Measurements from ENCODE around the gene CRYBA4. TPM values are rescaled to one million over a fixed set of nuclear protein-coding genes. Genes with fewer than 3 reads are reported as not detected.

Gene CRYBA4
- total and polyA plus RNA-seq, 3 experiments from 2014 or later: not detected

DNA sequence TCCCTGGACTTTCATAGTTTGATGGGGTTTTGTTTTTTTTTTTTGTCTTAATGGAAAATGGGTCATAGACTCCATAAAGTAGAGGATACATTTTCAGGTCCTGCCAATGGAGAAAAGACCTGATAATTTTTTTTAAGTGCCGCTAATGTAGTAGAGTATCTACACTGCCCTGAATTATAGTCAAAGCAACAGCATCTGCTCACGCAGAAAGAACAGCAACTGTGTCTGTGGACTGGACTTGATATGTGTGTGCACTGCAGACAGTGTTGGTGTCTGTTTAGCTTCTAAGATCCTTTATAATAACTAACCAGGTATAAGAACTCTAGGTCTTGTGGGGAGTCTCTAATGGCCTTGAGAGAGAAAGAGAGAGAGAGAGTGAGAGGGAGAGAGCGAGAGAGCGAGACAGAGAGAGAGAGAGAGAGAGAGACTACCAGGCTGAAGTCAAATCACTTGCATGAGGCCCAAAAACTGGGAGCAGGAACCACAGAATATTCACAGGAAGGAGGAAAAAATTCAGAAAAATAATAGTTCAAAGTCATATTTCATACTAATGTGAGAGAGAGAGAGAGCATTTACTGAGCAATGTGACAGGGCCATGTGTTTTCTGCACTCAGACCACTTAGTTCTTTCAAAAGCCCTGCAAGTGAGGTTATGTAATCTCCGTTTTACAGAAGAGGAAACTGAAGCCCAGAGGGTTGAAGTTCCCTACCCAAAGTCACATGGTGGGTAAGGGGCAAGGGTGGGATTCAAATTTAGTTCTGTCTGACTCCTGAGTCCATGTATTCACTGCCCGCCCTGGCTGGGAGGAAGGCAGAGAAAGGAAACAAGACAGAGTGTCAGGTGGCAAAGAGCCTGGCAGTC is 27.0 kb downstream of the CRYBA4 start:
- peak overlapping the region; percentile 20 to 93 (median 76) for H3K27ac Mint-ChIP-seq
- peaks cover 44% of the 10 kb centered on the region for H3K4me1 ChIP-seq (ENCODE audit: insufficient read depth, low read length)
- peak overlapping the region; percentile 24 to 90 (median 57) for H3K4me3 Mint-ChIP-seq
- peaks cover 54 to 71% (median 67%) of the 10 kb centered on the region in 3 donors for H3K4me1 Mint-ChIP-seq
- H3K4me3 ChIP-seq (ENCODE audit: low read length): no peak overlapping the region
- DNase-seq: peak in 2 of 5 donors; percentile 21 to 24
- H3K27ac ChIP-seq (ENCODE audit: low read depth, low read length): no peak overlapping the region
- H3K9me3 ChIP-seq (ENCODE audit: low read length): no peaks in the 10 kb centered on the region
- POLR2A ChIA-PET: no interaction called here
- no peaks in the 10 kb centered on the region for H3K36me3 ChIP-seq (ENCODE audit: insufficient read depth, low read length)
- CTCF ChIA-PET: interaction anchor here (1.7 kb wide), 1 partner anchor 57 kb away, joined by 5 read pairs; no protein-coding TSS in a partner anchor
- H3K27me3 ChIP-seq (ENCODE audit: insufficient read depth, low read length, poor library complexity, severe bottlenecking): no peaks in the 10 kb centered on the region
- no peaks in the 10 kb centered on the region for H3K9me3 Mint-ChIP-seq
- peaks cover 0 to 2% of the 10 kb centered on the region in 2 donors for H3K27me3 Mint-ChIP-seq
- H3K36me3 Mint-ChIP-seq: no peaks in the 10 kb centered on the region

GRCh38 chr22:26650722-26651421 is 29.1 kb downstream of the CRYBA4 start:
- peaks cover 25% of the 10 kb centered on the region for H3K4me1 ChIP-seq (ENCODE audit: insufficient read depth, low read length)
- H3K27ac Mint-ChIP-seq: peak overlapping the region in 4 of 8 donors; percentile 2 to 71 (median 12)
- H3K27me3 ChIP-seq (ENCODE audit: insufficient read depth, low read length, poor library complexity, severe bottlenecking): no peaks in the 10 kb centered on the region
- H3K9me3 ChIP-seq (ENCODE audit: low read length): no peaks in the 10 kb centered on the region
- CTCF ChIA-PET: interaction anchor here (0.8 to 2.1 kb wide), 2 partner anchors 15 to 20 kb away, joined by 3 to 8 read pairs; no protein-coding TSS in a partner anchor
- H3K4me3 ChIP-seq (ENCODE audit: low read length): no peak overlapping the region
- H3K36me3 ChIP-seq (ENCODE audit: insufficient read depth, low read length): no peaks in the 10 kb centered on the region
- no peak overlapping the region for H3K4me3 Mint-ChIP-seq
- H3K36me3 Mint-ChIP-seq: no peaks in the 10 kb centered on the region
- no peak overlapping the region for H3K27ac ChIP-seq (ENCODE audit: low read depth, low read length)
- DNase-seq: no peak
- H3K27me3 Mint-ChIP-seq: peaks cover 0 to 2% of the 10 kb centered on the region in 2 donors
- H3K4me1 Mint-ChIP-seq: peaks cover 37 to 50% (median 45%) of the 10 kb centered on the region in 3 donors
- POLR2A ChIA-PET: no interaction called here
- no peaks in the 10 kb centered on the region for H3K9me3 Mint-ChIP-seq

GRCh38 chr22:26651815-26652214 is 30.1 kb downstream of the CRYBA4 start:
- peaks cover 28 to 43% (median 36%) of the 10 kb centered on the region in 3 donors for H3K4me1 Mint-ChIP-seq
- no peaks in the 10 kb centered on the region for H3K36me3 Mint-ChIP-seq
- DNase-seq: no peak
- ChIA-PET CTCF (interaction anchor here (0.8 to 2.1 kb wide), 2 partner anchors 14 to 19 kb away, joined by 3 to 8 read pairs; no protein-coding TSS in a partner anchor), POLR2A (no interaction called here)
- Histone ChIP-seq H3K9me3 (ENCODE audit: low read length) (no peaks in the 10 kb centered on the region), H3K27ac (ENCODE audit: low read depth, low read length) (no peak overlapping the region), H3K4me1 (ENCODE audit: insufficient read depth, low read length) (peaks cover 25% of the 10 kb centered on the region), H3K4me3 (ENCODE audit: low read length) (no peak overlapping the region), H3K27me3 (ENCODE audit: insufficient read depth, low read length, poor library complexity, severe bottlenecking) (no peaks in the 10 kb centered on the region), H3K36me3 (ENCODE audit: insufficient read depth, low read length) (no peaks in the 10 kb centered on the region)
- no peak overlapping the region for H3K4me3 Mint-ChIP-seq
- no peaks in the 10 kb centered on the region for H3K9me3 Mint-ChIP-seq
- H3K27ac Mint-ChIP-seq: peak overlapping the region in 1 of 8 donors; percentile 19
- H3K27me3 Mint-ChIP-seq: peaks cover 0 to 2% of the 10 kb centered on the region in 2 donors

- Mint-ChIP-seq H3K4me1 (peaks cover 23 to 41% (median 28%) of the 10 kb centered on the region in 3 donors), H3K27ac (peak within 1 kb of the TSS; percentile 78 to 98 (median 93)), H3K36me3 (peaks cover 0 to 15% (median 0%) of the 10 kb centered on the region in 3 donors), H3K9me3 (no peaks in the 10 kb centered on the region), H3K27me3 (peaks cover 0 to 2% of the 10 kb centered on the region in 2 donors), H3K4me3 (peak within 1 kb of the TSS; percentile 92 to 99 (median 96))
- ChIA-PET CTCF (interaction anchor here (0.9 to 1.4 kb wide), 7 partner anchors 9 to 143 kb away, joined by 3 to 6 read pairs (median 3); no protein-coding TSS in a partner anchor), POLR2A (interaction anchor here (0.8 to 1.6 kb wide), 5 partner anchors 15 to 173 kb away, joined by 3 to 9 read pairs (median 4); partner anchors contain the start of genes HPS4 and SRRD)
- Histone ChIP-seq H3K27me3 (ENCODE audit: insufficient read depth, low read length, poor library complexity, severe bottlenecking) (no peaks in the 10 kb centered on the region), H3K4me3 (ENCODE audit: low read length) (peak within 1 kb of the TSS; percentile 93), H3K27ac (ENCODE audit: low read depth, low read length) (peak within 1 kb of the TSS; percentile 51), H3K4me1 (ENCODE audit: insufficient read depth, low read length) (peaks cover 19% of the 10 kb centered on the region), H3K36me3 (ENCODE audit: insufficient read depth, low read length) (no peaks in the 10 kb centered on the region), H3K9me3 (ENCODE audit: low read length) (no peaks in the 10 kb centered on the region)
- peak; percentile 61 to 83 (median 69) for DNase-seq
These were observed 35.4 kb downstream of the CRYBA4 start, which contains the start of gene MIAT for GRCh38 chr22:26656891-26657851. TSS of gene MIAT (plus strand) at chr22:26657588.

- Histone ChIP-seq H3K27me3 (ENCODE audit: insufficient read depth, low read length, poor library complexity, severe bottlenecking) (no peaks in the 10 kb centered on the region), H3K9me3 (ENCODE audit: low read length) (no peaks in the 10 kb centered on the region), H3K36me3 (ENCODE audit: insufficient read depth, low read length) (no peaks in the 10 kb centered on the region), H3K4me3 (ENCODE audit: low read length) (peak overlapping the region; percentile 93), H3K27ac (ENCODE audit: low read depth, low read length) (peak overlapping the region; percentile 51), H3K4me1 (ENCODE audit: insufficient read depth, low read length) (peaks cover 19% of the 10 kb centered on the region)
- Mint-ChIP-seq H3K4me1 (peaks cover 29 to 51% (median 35%) of the 10 kb centered on the region in 3 donors), H3K9me3 (no peaks in the 10 kb centered on the region), H3K27ac (peak overlapping the region; percentile 78 to 98 (median 92)), H3K36me3 (peaks cover 0 to 25% (median 0%) of the 10 kb centered on the region in 3 donors), H3K27me3 (peaks cover 0 to under 1% of the 10 kb centered on the region in 2 donors), H3K4me3 (peak overlapping the region; percentile 92 to 99 (median 96))
- ChIA-PET POLR2A (interaction anchor here (0.5 to 1.2 kb wide), 2 partner anchors 143 to 174 kb away, joined by 3 to 4 read pairs; partner anchors contain the start of genes HPS4 and SRRD), CTCF (interaction anchor here (1.1 kb wide), 1 partner anchor 11 kb away, joined by 3 read pairs; no protein-coding TSS in a partner anchor)
- no peak for DNase-seq
These were observed 36.4 kb downstream of the CRYBA4 start for GRCh38 chr22:26658161-26658560.

GRCh38 chr22:26658671-26659478 is 37.1 kb downstream of the CRYBA4 start:
- peak overlapping the region; percentile 78 to 98 (median 94) for H3K27ac Mint-ChIP-seq
- Histone ChIP-seq H3K27ac (ENCODE audit: low read depth, low read length) (peak overlapping the region; percentile 38), H3K4me1 (ENCODE audit: insufficient read depth, low read length) (peaks cover 19% of the 10 kb centered on the region), H3K27me3 (ENCODE audit: insufficient read depth, low read length, poor library complexity, severe bottlenecking) (no peaks in the 10 kb centered on the region), H3K36me3 (ENCODE audit: insufficient read depth, low read length) (no peaks in the 10 kb centered on the region), H3K4me3 (ENCODE audit: low read length) (peak overlapping the region; percentile 93), H3K9me3 (ENCODE audit: low read length) (no peaks in the 10 kb centered on the region)
- peak overlapping the region; percentile 92 to 99 (median 96) for H3K4me3 Mint-ChIP-seq
- POLR2A ChIA-PET: interaction anchor here (1.0 to 1.4 kb wide), 2 partner anchors 14 to 15 kb away, joined by 5 to 7 read pairs; no protein-coding TSS in a partner anchor
- H3K27me3 Mint-ChIP-seq: no peaks in the 10 kb centered on the region
- CTCF ChIA-PET: interaction anchor here (1.0 kb wide), 1 partner anchor 156 kb away, joined by 3 read pairs; no protein-coding TSS in a partner anchor
- peaks cover 0 to 31% (median 0%) of the 10 kb centered on the region in 3 donors for H3K36me3 Mint-ChIP-seq
- peaks cover 31 to 58% (median 39%) of the 10 kb centered on the region in 3 donors for H3K4me1 Mint-ChIP-seq
- DNase-seq: peak; percentile 51 to 87 (median 61)
- H3K9me3 Mint-ChIP-seq: no peaks in the 10 kb centered on the region

Data from CD8-positive, alpha-beta memory T cell (primary cell).